Fibroblast of pulmonary artery (primary cell): ENCODE data around the gene NT5C3B.
A peak's percentile ranks its signal among the peaks of the same experiment; 100 is the strongest.

Experiments used
- DNase-seq: peaks from one replicate; pipeline ENCODE4 v3.0.0-alpha.2; 2010; ENCODE audit warnings: low read depth
- H3K4me3 ChIP-seq: replicated peaks from 2 replicates; pipeline ENCODE4 v1.5.1; 2011; ENCODE audit warnings: low read depth, mild to moderate bottlenecking, control low read depth, low read length, moderate library complexity
- TF ChIP-seq, protein P1 (sequence below): IDR thresholded peaks from 2 replicates; pipeline ENCODE4 v1.5.1; 2011; ENCODE audit warnings: mild to moderate bottlenecking, control low read depth, low read length, inconsistent platforms; ENCODE audit errors: missing control alignments

NT5C3B gene

DNA sequence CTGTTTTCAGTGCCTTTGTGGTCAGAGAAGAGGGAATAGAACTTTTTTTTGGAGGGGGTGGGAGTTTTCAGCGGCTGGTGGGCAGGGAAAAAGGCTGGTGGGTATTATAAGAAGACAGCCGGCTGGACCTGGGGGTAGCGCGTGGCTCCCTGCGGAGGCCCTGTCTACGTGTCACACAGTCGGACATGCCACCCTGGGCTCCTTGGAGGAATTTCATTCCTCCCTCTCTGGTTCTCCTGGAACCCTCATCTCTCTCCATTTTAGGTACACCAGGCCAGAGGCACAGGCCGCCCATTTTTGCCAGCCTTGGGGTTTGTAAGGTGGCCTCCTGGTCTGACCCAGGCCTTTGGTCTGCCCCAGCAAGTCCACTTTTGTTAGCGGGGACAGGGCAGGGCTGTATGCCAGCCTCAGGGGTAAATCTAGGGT lies 22.3 kb downstream of the NT5C3B start:
- DNase-seq, result no peak

DNA sequence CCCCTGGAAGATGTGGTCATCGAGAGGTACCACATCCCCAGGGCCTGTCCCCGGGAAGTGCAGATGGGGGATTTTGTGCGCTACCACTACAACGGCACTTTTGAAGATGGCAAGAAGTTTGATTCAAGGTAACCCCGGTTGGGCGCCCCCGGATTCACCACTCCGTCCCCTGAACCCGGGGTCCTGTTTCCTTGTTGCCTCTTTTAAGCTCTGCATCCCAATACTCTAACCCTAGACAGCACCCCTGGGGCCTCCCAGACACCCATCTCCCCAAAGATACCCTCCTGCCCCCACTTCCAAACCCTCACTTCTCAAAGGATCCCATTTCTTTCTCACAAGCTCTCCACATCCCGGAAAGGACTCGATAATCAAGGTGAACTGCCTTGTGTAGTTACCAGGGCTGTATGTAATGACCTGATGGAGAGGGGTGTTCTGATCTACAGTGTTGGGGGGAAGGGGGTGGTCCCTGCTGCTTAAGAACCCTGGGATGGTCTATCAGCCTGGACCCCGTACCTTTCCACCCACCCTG lies 22.8 kb downstream of the NT5C3B start:
- DNase-seq, result no peak
- peak overlapping the region; percentile 86 for H3K4me3 ChIP-seq
- TF ChIP-seq, protein P1, sequence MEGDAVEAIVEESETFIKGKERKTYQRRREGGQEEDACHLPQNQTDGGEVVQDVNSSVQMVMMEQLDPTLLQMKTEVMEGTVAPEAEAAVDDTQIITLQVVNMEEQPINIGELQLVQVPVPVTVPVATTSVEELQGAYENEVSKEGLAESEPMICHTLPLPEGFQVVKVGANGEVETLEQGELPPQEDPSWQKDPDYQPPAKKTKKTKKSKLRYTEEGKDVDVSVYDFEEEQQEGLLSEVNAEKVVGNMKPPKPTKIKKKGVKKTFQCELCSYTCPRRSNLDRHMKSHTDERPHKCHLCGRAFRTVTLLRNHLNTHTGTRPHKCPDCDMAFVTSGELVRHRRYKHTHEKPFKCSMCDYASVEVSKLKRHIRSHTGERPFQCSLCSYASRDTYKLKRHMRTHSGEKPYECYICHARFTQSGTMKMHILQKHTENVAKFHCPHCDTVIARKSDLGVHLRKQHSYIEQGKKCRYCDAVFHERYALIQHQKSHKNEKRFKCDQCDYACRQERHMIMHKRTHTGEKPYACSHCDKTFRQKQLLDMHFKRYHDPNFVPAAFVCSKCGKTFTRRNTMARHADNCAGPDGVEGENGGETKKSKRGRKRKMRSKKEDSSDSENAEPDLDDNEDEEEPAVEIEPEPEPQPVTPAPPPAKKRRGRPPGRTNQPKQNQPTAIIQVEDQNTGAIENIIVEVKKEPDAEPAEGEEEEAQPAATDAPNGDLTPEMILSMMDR, result no peak

More for the DNA sequence above, 22.3 kb downstream of the NT5C3B start:
- H3K4me3 ChIP-seq, result peak overlapping the region; percentile 86
- TF ChIP-seq, protein P1, result no peak

DNA sequence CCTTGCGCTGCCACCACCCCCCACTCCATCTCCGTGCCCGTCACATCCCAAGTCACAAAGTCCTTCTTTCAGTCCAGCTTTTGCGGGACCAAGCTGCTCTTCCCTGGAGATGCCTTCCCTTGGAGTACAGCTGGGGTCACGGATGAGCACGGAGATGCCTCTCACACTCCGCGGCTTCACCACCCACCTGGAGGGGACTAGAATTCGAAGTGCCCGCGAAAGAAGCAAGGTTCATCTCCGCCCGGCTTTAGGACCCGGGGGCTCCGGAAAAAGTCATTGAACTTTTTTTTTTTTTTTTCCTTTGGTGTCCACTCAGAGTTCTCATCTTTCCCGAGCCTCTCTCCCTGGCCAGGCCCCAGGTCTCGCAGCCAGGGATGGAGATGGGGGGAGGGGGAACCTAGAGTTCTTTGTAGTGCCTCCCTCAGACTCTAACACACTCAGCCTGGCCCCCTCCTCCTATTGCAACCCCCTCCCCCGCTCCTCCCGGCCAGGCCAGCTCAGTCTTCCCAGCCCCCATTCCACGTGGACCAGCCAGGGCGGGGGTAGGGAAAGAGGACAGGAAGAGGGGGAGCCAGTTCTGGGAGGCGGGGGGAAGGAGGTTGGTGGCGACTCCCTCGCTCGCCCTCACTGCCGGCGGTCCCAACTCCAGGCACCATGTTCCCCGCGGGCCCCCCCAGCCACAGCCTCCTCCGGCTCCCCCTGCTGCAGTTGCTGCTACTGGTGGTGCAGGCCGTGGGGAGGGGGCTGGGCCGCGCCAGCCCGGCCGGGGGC lies 23.5 kb downstream of the NT5C3B start, which contains the start of gene FKBP10:
FKBP10 (plus strand) TSS at position 624 of the 771 bp plus-strand sequence; CDS start at position 655, 31 bp downstream.
- peak; percentile 88 for DNase-seq

DNA sequence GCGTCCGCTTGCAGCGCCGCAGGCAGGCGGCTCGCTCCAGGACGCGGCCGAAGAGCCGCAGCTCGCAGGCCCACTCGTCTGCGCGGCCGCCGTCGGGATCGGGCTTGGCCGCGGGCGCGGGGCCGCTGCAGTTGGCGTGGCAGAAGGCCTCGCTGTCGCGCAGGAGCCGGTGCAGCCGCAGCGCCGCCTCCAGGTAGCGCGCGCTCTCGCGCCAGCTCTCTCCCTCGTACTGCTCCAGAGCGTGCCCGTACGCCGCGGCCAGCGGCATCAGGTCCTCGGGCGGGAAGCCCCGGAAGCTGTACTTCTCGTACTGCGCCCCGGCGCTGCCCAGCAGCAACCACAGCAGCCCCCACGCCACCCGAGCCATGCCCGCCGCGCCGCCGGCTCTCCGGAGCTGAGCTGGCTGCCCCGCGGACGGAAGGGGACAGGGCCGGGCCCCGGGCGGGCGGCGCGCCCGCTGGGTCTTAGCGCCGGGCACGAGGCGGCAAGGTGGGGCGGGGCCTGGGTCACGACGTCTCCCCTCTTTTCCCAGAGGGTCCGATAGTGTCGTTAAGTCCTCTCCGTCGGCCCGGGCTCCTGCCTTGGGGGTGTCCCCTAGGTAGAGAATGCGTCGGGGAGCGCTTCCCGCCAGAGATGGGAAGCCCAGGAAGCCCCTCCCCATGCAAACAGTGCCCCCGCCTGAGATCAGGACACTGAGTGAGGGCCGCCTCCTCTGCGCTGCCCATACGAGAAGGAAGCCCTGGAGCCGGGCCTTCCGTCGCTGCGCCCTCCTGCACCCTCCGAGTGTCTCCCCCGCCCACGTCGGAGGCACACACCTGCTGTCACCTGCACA lies 24.3 kb downstream of the NT5C3B start, which contains the start of gene P3H4:
P3H4 (minus strand) TSS at position 401 of the 832 bp plus-strand sequence; CDS start at position 367, 34 bp downstream.
- H3K4me3 ChIP-seq, result peak within 1 kb of the TSS; percentile 86
- DNase-seq, result peak; percentile 80
- TF ChIP-seq, protein P1, result peak; percentile 50

More for the DNA sequence above, 23.5 kb downstream of the NT5C3B start, which contains the start of gene FKBP10:
- TF ChIP-seq, protein P1, result no peak
- peak within 1 kb of the TSS; percentile 86 for H3K4me3 ChIP-seq

DNA sequence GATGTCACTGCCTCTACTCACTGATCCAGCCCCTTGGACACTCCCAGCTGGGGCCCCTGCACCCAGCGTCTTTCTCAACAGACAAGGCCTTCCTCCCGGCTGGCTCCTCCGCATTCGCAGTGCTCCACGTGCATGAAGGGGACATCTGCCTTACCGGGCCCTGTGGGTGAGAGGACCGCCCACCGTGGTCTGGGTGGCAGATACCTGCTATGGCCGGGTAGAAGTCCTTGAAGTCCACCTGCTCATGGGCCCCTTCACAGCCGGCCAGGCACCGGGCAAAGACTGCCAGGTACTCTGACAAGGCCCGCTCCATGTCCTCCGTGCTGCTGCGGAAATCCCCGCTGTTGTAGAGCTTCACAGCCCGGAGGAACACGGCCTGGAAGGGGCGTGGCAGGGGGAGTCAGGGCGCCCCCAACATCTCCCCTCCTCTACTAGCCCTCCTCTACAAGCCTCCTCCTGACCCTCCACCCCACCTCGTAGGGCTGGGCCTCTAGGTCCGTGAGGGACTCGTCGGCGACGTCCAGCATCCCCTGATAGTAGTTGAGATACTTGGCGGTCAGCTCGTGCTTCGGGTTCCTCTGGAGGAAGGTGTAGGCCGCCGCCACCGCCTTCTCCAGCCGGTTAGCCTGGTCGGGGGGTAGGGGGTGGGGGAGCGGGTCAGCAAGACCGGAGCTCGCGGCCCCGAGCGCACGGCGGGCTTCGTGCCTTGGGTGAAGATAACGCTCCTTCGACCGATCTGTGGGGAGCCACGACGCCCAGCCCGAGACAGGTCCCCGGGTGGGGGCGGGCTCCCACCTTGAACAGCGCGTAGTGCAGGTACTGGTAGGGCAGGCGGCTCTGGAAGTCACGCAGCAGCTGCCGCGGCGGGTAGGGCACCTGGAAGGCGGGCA lies 25.1 kb downstream of the NT5C3B start:
- no peak for DNase-seq
- TF ChIP-seq, protein P1, result no peak
- H3K4me3 ChIP-seq, result peak overlapping the region; percentile 86
